Renal pelvis (tissue), 12 donors: ENCODE measurements around the gene PCK2. TPM values are rescaled to one million over a fixed set of nuclear protein-coding genes. Genes with fewer than 3 reads are reported as not detected.
"Not testable (repeated sequence)": the region's sequence is repeated elsewhere in the genome, so short reads cannot be mapped to it uniquely, and the experiment has no call there.

ENCODE experiments used
- DNase-seq: peaks from one replicate; pipeline ENCODE4 v3.0.0-alpha.2; 2013
- long read RNA-seq, 16 experiments: transcript quantifications; one replicate each; lab custom pipeline, GENCODE V29; 2026
- polyA plus RNA-seq, 3 donors: library from polyadenylated mRNA; unstranded; fragments of 120-200 nt; gene quantifications; one replicate each; pipeline ENCODE4 v1.2.1, GENCODE V29; 2013; ENCODE audit not compliant: insufficient read length in 3 of 3

Gene PCK2
- polyA plus RNA-seq, result 10 to 100 TPM; 37.7 to 41.7 (median 40.0) TPM
- long read RNA-seq, donor 1, transcript PCK2-201 (10 exons, 2,357 nt), result major isoform, 8 of 12 reads
- long read RNA-seq, donor 1, partial matches to known transcripts, result 0 of 12 reads
- long read RNA-seq, donor 1, other reads (novel, unspliced or antisense), result 0 of 12 reads
- long read RNA-seq, donor 2, transcript PCK2-201 (10 exons, 2,357 nt), result major isoform, 14 of 23 reads
- long read RNA-seq, donor 2, partial matches to known transcripts, result 6 of 23 reads
- long read RNA-seq, donor 2, other reads (novel, unspliced or antisense), result 0 of 23 reads
- long read RNA-seq, donor 3, partial matches to known transcripts, result 5 of 9 reads
- long read RNA-seq, donor 3, other reads (novel, unspliced or antisense), result 0 of 9 reads
- long read RNA-seq, donor 4, transcript PCK2-201 (10 exons, 2,357 nt), result major isoform, 9 of 16 reads
- long read RNA-seq, donor 4, partial matches to known transcripts, result 7 of 16 reads
- long read RNA-seq, donor 4, other reads (novel, unspliced or antisense), result 0 of 16 reads
- long read RNA-seq, donor 5, partial matches to known transcripts, result 0 of 4 reads
- long read RNA-seq, donor 5, other reads (novel, unspliced or antisense), result 0 of 4 reads
- long read RNA-seq, donor 6, transcript PCK2-201 (10 exons, 2,357 nt), result major isoform, 14 of 29 reads
- long read RNA-seq, donor 6, partial matches to known transcripts, result 9 of 29 reads
- long read RNA-seq, donor 6, other reads (novel, unspliced or antisense), result 5 of 29 reads
- long read RNA-seq, donor 7, transcript PCK2-202 (7 exons, 1,830 nt), result minor isoform, 6 of 33 reads
- long read RNA-seq, donor 7, transcript PCK2-201 (10 exons, 2,357 nt), result major isoform, 9 of 33 reads
- long read RNA-seq, donor 7, partial matches to known transcripts, result 17 of 33 reads
- long read RNA-seq, donor 7, other reads (novel, unspliced or antisense), result 0 of 33 reads
- long read RNA-seq, donor 8, partial matches to known transcripts, result 0 of 2 reads
- long read RNA-seq, donor 8, other reads (novel, unspliced or antisense), result 0 of 2 reads
- long read RNA-seq, donor 9, transcript PCK2-201 (10 exons, 2,357 nt), result major isoform, 9 of 27 reads
- long read RNA-seq, donor 9, partial matches to known transcripts, result 16 of 27 reads
- long read RNA-seq, donor 9, other reads (novel, unspliced or antisense), result 0 of 27 reads
- long read RNA-seq, donor 10, transcript PCK2-201 (10 exons, 2,357 nt), result major isoform, 6 of 16 reads
- long read RNA-seq, donor 10, partial matches to known transcripts, result 9 of 16 reads
- long read RNA-seq, donor 10, other reads (novel, unspliced or antisense), result 0 of 16 reads
- long read RNA-seq, donor 11, transcript PCK2-201 (10 exons, 2,357 nt), result major isoform, 7 of 8 reads
- long read RNA-seq, donor 11, partial matches to known transcripts, result 0 of 8 reads
- long read RNA-seq, donor 11, other reads (novel, unspliced or antisense), result 0 of 8 reads
- long read RNA-seq, donor 12, transcript PCK2-201 (10 exons, 2,357 nt), result major isoform, 6 of 15 reads
- long read RNA-seq, donor 12, partial matches to known transcripts, result 7 of 15 reads
- long read RNA-seq, donor 12, other reads (novel, unspliced or antisense), result 0 of 15 reads
- long read RNA-seq, donor 13, transcript PCK2-201 (10 exons, 2,357 nt), result major isoform, 6 of 7 reads
- long read RNA-seq, donor 13, partial matches to known transcripts, result 0 of 7 reads
- long read RNA-seq, donor 13, other reads (novel, unspliced or antisense), result 0 of 7 reads
- long read RNA-seq, donor 14, result 0 reads
- long read RNA-seq, donor 15, result 0 reads
- long read RNA-seq, donor 16, transcript PCK2-201 (10 exons, 2,357 nt), result major isoform, 8 of 16 reads
- long read RNA-seq, donor 16, partial matches to known transcripts, result 6 of 16 reads
- long read RNA-seq, donor 16, other reads (novel, unspliced or antisense), result 0 of 16 reads

- DNase-seq, result peak; percentile 78
Observed at GRCh38 chr14:24093901-24094840, at the start of gene PCK2. Gene PCK2 (plus strand): TSS chr14:24094311. CDS start chr14:24094406, 95 bp downstream.

GRCh38 chr14:24049002-24049401, 45.1 kb upstream of the PCK2 start:
- DNase-seq, result not testable (repeated sequence)

GRCh38 chr14:24050753-24051152, 43.4 kb upstream of the PCK2 start:
- DNase-seq, result not testable (repeated sequence)

- DNase-seq, result peak; percentile 8
Observed at GRCh38 chr14:24051176-24051788, 42.8 kb upstream of the PCK2 start.

GRCh38 chr14:24051789-24052655, 42.1 kb upstream of the PCK2 start, which contains the start of gene CARMIL3:
Gene CARMIL3 (plus strand): TSS chr14:24052009. CDS start chr14:24052154, 145 bp downstream.
- DNase-seq, result peak; percentile 57

GRCh38 chr14:24052656-24053547, 41.2 kb upstream of the PCK2 start:
- no peak for DNase-seq

- no peak for DNase-seq
Observed at GRCh38 chr14:24053548-24054323, 40.4 kb upstream of the PCK2 start.

GRCh38 chr14:24054324-24054641, 39.8 kb upstream of the PCK2 start:
- DNase-seq, result no peak

- no peak for DNase-seq
Observed at GRCh38 chr14:24054646-24055045, 39.5 kb upstream of the PCK2 start.

- DNase-seq, result no peak
Observed at GRCh38 chr14:24055971-24056799, 37.9 kb upstream of the PCK2 start.

- no peak for DNase-seq
Observed at GRCh38 chr14:24056800-24057184, 37.3 kb upstream of the PCK2 start.

- DNase-seq, result no peak
Observed at GRCh38 chr14:24057271-24057670, 36.8 kb upstream of the PCK2 start.

- no peak for DNase-seq
Observed at GRCh38 chr14:24057867-24058259, 36.2 kb upstream of the PCK2 start.

- peak; percentile 80 for DNase-seq
Observed at GRCh38 chr14:24058260-24058950, 35.7 kb upstream of the PCK2 start.
